ENCODE data around the gene KLHL18. TPM values are rescaled to one million over a fixed set of nuclear protein-coding genes. Genes with fewer than 3 reads are reported as not detected.
"Not testable (repeated sequence)": the region's sequence is repeated elsewhere in the genome, so short reads cannot be mapped to it uniquely, and the experiment has no call there.

Gene KLHL18
- polyA plus RNA-seq, 4 donors, result 12.7 to 16.5 (median 14.8) TPM

- no peak for DNase-seq (ENCODE audit: low read depth in 4 of 4, low spot score in 2 of 4)
Observed at GRCh38 chr3:47348411-47349154, 65.8 kb downstream of the KLHL18 start.

GRCh38 chr3:47355010-47355409 is 72.3 kb downstream of the KLHL18 start:
- DNase-seq (ENCODE audit: low read depth in 4 of 4, low spot score in 2 of 4), result no peak

GRCh38 chr3:47356201-47356600 is 73.5 kb downstream of the KLHL18 start:
- DNase-seq (ENCODE audit: low read depth in 4 of 4, low spot score in 2 of 4), result no peak

GRCh38 chr3:47359323-47359722 is 76.6 kb downstream of the KLHL18 start:
- DNase-seq (ENCODE audit: low read depth in 4 of 4, low spot score in 2 of 4), result no peak

- DNase-seq (ENCODE audit: low read depth in 4 of 4, low spot score in 2 of 4), result not testable (repeated sequence)
Observed at GRCh38 chr3:47360110-47360517, 77.4 kb downstream of the KLHL18 start.

- DNase-seq (ENCODE audit: low read depth in 4 of 4, low spot score in 2 of 4), result no peak
Observed at GRCh38 chr3:47362701-47363100, 80.0 kb downstream of the KLHL18 start.

GRCh38 chr3:47365213-47366153 is 82.7 kb downstream of the KLHL18 start:
- no peak for DNase-seq (ENCODE audit: low read depth in 4 of 4, low spot score in 2 of 4)

- no peak for DNase-seq (ENCODE audit: low read depth in 4 of 4, low spot score in 2 of 4)
Observed at GRCh38 chr3:47366833-47367232, 84.1 kb downstream of the KLHL18 start.

- DNase-seq (ENCODE audit: low read depth in 4 of 4, low spot score in 2 of 4), result no peak
Observed at GRCh38 chr3:47367631-47368030, 84.9 kb downstream of the KLHL18 start.

GRCh38 chr3:47370020-47370419 is 87.3 kb downstream of the KLHL18 start:
- DNase-seq (ENCODE audit: low read depth in 4 of 4, low spot score in 2 of 4), result not testable (repeated sequence)

GRCh38 chr3:47370887-47371697 is 88.3 kb downstream of the KLHL18 start:
- DNase-seq (ENCODE audit: low read depth in 4 of 4, low spot score in 2 of 4), result no peak

GRCh38 chr3:47374587-47374986 is 91.8 kb downstream of the KLHL18 start:
- DNase-seq (ENCODE audit: low read depth in 4 of 4, low spot score in 2 of 4), result no peak

- no peak for DNase-seq (ENCODE audit: low read depth in 4 of 4, low spot score in 2 of 4)
Observed at GRCh38 chr3:47376393-47376792, 93.6 kb downstream of the KLHL18 start.

- no peak for DNase-seq (ENCODE audit: low read depth in 4 of 4, low spot score in 2 of 4)
Observed at GRCh38 chr3:47377186-47377585, 94.4 kb downstream of the KLHL18 start.

- no peak for DNase-seq (ENCODE audit: low read depth in 4 of 4, low spot score in 2 of 4)
Observed at GRCh38 chr3:47378869-47379268, 96.1 kb downstream of the KLHL18 start.

- DNase-seq (ENCODE audit: low read depth in 4 of 4, low spot score in 2 of 4), result no peak
Observed at GRCh38 chr3:47379411-47379899, 96.7 kb downstream of the KLHL18 start.

GRCh38 chr3:47380026-47380600 is 97.4 kb downstream of the KLHL18 start:
- peak in 1 of 4 donors; percentile 36 for DNase-seq (ENCODE audit: low read depth in 4 of 4, low spot score in 2 of 4)

GRCh38 chr3:47380601-47381316 is 98.0 kb downstream of the KLHL18 start, which contains the start of gene PTPN23:
Gene PTPN23, plus strand, starts transcription at chr3:47381021. Its CDS starts 76 bp downstream, at chr3:47381097.
- DNase-seq (ENCODE audit: low read depth in 4 of 4, low spot score in 2 of 4), result peak; percentile 97 to 99 (median 98)

Measured in left renal cortex interstitium (tissue), 4 donors.